GM23338 (cell line): ENCODE results near the gene COL1A1. TPM values are rescaled to one million over a fixed set of nuclear protein-coding genes. Genes with fewer than 3 reads are reported as not detected.

ENCODE experiments used
- ATAC-seq: fragments of 200-7000 bp; cut with Tn5 transposase; 3 replicates; pipeline ENCODE4 v1.9.1; 2020
- DNase-seq: peaks from one replicate; pipeline ENCODE4 v3.0.0-alpha.2; 2015; ENCODE audit warnings: low spot score
- H2AFZ ChIP-seq: fragments of 200-600 bp; sonication (generic); 2 replicates; pipeline ENCODE4 v1.8.0; 2016; ENCODE audit warnings: antibody characterized with exemption, mild to moderate bottlenecking, moderate library complexity
- H3F3A ChIP-seq: fragments of 200-600 bp; sonication (generic); replicated peaks from 2 replicates; pipeline ENCODE4 v1.8.0; 2017; ENCODE audit warnings: antibody characterized with exemption, mixed run types, low read depth
- H3K27ac ChIP-seq: fragments of 200-600 bp; sonication (generic); 2 replicates; pipeline ENCODE4 v1.6.1; 2016; ENCODE audit warnings: low read depth
- H3K27me3 ChIP-seq: fragments of 200-600 bp; sonication (generic); 2 replicates; pipeline ENCODE4 v1.8.0; 2016; ENCODE audit warnings: mild to moderate bottlenecking, mixed run types, moderate library complexity; ENCODE audit not compliant: insufficient read depth
- H3K36me3 ChIP-seq: fragments of 200-600 bp; sonication (generic); 2 replicates; pipeline ENCODE4 v1.8.0; 2016; ENCODE audit warnings: mild to moderate bottlenecking; ENCODE audit not compliant: insufficient read depth
- H3K4me1 ChIP-seq: fragments of 200-600 bp; sonication (generic); 2 replicates; pipeline ENCODE4 v1.8.0; 2016; ENCODE audit warnings: mild to moderate bottlenecking, moderate library complexity; ENCODE audit not compliant: insufficient read depth
- H3K4me2 ChIP-seq: fragments of 200-600 bp; sonication (generic); 2 replicates; pipeline ENCODE4 v1.7.1; 2017; ENCODE audit warnings: mixed run types
- H3K4me3 ChIP-seq: fragments of 200-600 bp; sonication (generic); 2 replicates; pipeline ENCODE4 v1.6.1; 2016; ENCODE audit warnings: mixed run types
- H3K79me2 ChIP-seq: fragments of 200-600 bp; sonication (generic); replicated peaks from 2 replicates; pipeline ENCODE4 v1.8.0; 2017; ENCODE audit warnings: mild to moderate bottlenecking; ENCODE audit not compliant: insufficient read depth
- H3K9me2 ChIP-seq: fragments of 200-600 bp; sonication (generic); 2 replicates; pipeline ENCODE4 v1.8.0; 2017; ENCODE audit not compliant: insufficient read depth
- H4K20me1 ChIP-seq: fragments of 200-600 bp; sonication (generic); replicated peaks from 2 replicates; pipeline ENCODE4 v1.8.0; 2017; ENCODE audit warnings: mild to moderate bottlenecking; ENCODE audit not compliant: insufficient read depth
- H3K27ac Mint-ChIP-seq: 2 replicates; pipeline ENCODE4 v1.8.0; 2020; ENCODE audit warnings: inconsistent platforms, mild to moderate bottlenecking, moderate library complexity, mixed read lengths
- H3K27me3 Mint-ChIP-seq: 3 replicates; pipeline ENCODE4 v1.8.0; 2022; ENCODE audit warnings: low read depth, mild to moderate bottlenecking, moderate library complexity, mixed read lengths, inconsistent platforms; ENCODE audit not compliant: insufficient read depth, poor library complexity
- H3K36me3 Mint-ChIP-seq: 3 replicates; pipeline ENCODE4 v1.8.0; 2021; ENCODE audit warnings: low read depth, mild to moderate bottlenecking, inconsistent platforms, moderate library complexity, mixed read lengths
- H3K4me1 Mint-ChIP-seq: 3 replicates; pipeline ENCODE4 v1.8.0; 2020; ENCODE audit warnings: mild to moderate bottlenecking, inconsistent platforms, mixed read lengths
- H3K4me3 Mint-ChIP-seq: 3 replicates; pipeline ENCODE4 v1.8.0; 2021; ENCODE audit warnings: moderate library complexity, mild to moderate bottlenecking, inconsistent platforms, mixed read lengths
- H3K9me3 Mint-ChIP-seq: 3 replicates; pipeline ENCODE4 v1.8.0; 2020; ENCODE audit warnings: moderate library complexity, mild to moderate bottlenecking, inconsistent platforms, mixed read lengths
- EZH2 ChIP-seq: fragments of 200-600 bp; sonication (generic); IDR thresholded peaks from one replicate; pipeline ENCODE4 v1.8.0; 2017; ENCODE audit warnings: antibody characterized with exemption, mild to moderate bottlenecking, low read depth; ENCODE audit not compliant: unreplicated experiment
- JUNB ChIP-seq: IDR thresholded peaks from one replicate; pipeline ENCODE4 v1.6.1; 2016; ENCODE audit warnings: antibody characterized with exemption; ENCODE audit not compliant: unreplicated experiment
- polyA plus RNA-seq: library from polyadenylated mRNA; unstranded; fragments of >200 nt; fragmentation: Nextera tagmentation; extraction: Ambion mirVana; gene quantifications from 2 replicates; pipeline ENCODE4 v1.2.1, GENCODE V29; 2016
- total RNA-seq: library from RNA; depleted of rRNA; stranded (reverse); fragments of >200 nt; shearing (Covaris generic); gene quantifications from 2 replicates; pipeline ENCODE4 v1.2.3, GENCODE V29; 2014
- TF ChIP-seq, protein P1 (sequence below): IDR thresholded peaks from one replicate; pipeline ENCODE4 v1.6.1; 2018; ENCODE audit warnings: antibody characterized with exemption; ENCODE audit not compliant: unreplicated experiment
- TF ChIP-seq, protein P2 (sequence below): fragments of 250-450 bp; sonication (Bioruptor Pico); IDR thresholded peaks from 2 replicates; pipeline ENCODE4 v1.5.0; 2020; ENCODE audit warnings: mild to moderate bottlenecking, moderate library complexity

COL1A1 gene
- total and polyA plus RNA-seq, 2 experiments from 2014 or later = 21.2 to 34.3 TPM

DNA sequence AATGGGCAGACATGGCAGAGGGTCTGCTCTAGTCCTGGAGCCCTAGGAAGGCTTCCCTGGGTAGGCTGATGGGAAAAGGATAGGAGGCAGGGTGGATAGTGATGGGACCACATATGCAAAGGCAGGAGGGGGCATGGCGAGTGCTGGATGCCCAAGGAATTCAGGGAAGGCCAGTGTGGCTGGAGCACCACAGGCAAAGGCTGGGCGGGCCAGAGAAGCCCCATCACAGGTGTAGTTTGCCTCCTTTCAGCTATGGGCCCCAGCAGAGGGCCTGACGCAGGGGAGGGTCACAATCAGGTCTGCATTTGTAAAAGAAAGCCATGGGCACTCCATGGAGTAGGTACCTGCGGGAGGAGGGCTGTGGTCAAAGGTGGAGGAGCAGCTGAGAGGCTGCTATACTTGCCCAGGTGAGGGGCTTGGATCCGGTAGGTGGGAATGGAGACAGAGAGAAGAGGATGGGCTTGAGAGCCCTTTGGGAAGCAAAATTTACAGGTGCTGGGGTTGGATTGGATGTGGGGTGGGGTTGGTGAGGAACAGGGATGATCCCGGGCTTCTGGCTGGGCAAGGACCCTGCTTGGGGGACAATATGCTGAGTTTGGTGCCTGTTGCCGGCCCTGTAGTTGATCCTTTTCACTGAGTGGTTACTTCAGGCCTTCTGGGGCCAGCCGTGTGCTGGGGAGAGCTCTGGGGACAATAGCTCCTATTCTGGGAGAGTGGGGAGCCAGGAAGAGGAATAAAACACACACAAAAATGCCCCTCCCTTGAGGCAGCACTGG is 6.5 kb upstream of the COL1A1 start:
- no peak overlapping the region for H3K27ac Mint-ChIP-seq
- no peaks in the 10 kb centered on the region for H4K20me1 ChIP-seq
- H3F3A ChIP-seq = 0 out of 2 replicates have a peak, but pooled peaks cover 5% of the 10 kb centered on the region
- no peak overlapping the region for H3K4me3 ChIP-seq
- peaks cover 46% of the 10 kb centered on the region for H3K4me1 ChIP-seq
- TF ChIP-seq EZH2 (no peak), JUNB (no peak)
- TF ChIP-seq, protein P1, sequence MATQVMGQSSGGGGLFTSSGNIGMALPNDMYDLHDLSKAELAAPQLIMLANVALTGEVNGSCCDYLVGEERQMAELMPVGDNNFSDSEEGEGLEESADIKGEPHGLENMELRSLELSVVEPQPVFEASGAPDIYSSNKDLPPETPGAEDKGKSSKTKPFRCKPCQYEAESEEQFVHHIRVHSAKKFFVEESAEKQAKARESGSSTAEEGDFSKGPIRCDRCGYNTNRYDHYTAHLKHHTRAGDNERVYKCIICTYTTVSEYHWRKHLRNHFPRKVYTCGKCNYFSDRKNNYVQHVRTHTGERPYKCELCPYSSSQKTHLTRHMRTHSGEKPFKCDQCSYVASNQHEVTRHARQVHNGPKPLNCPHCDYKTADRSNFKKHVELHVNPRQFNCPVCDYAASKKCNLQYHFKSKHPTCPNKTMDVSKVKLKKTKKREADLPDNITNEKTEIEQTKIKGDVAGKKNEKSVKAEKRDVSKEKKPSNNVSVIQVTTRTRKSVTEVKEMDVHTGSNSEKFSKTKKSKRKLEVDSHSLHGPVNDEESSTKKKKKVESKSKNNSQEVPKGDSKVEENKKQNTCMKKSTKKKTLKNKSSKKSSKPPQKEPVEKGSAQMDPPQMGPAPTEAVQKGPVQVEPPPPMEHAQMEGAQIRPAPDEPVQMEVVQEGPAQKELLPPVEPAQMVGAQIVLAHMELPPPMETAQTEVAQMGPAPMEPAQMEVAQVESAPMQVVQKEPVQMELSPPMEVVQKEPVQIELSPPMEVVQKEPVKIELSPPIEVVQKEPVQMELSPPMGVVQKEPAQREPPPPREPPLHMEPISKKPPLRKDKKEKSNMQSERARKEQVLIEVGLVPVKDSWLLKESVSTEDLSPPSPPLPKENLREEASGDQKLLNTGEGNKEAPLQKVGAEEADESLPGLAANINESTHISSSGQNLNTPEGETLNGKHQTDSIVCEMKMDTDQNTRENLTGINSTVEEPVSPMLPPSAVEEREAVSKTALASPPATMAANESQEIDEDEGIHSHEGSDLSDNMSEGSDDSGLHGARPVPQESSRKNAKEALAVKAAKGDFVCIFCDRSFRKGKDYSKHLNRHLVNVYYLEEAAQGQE = no peak
- TF ChIP-seq, protein P2, sequence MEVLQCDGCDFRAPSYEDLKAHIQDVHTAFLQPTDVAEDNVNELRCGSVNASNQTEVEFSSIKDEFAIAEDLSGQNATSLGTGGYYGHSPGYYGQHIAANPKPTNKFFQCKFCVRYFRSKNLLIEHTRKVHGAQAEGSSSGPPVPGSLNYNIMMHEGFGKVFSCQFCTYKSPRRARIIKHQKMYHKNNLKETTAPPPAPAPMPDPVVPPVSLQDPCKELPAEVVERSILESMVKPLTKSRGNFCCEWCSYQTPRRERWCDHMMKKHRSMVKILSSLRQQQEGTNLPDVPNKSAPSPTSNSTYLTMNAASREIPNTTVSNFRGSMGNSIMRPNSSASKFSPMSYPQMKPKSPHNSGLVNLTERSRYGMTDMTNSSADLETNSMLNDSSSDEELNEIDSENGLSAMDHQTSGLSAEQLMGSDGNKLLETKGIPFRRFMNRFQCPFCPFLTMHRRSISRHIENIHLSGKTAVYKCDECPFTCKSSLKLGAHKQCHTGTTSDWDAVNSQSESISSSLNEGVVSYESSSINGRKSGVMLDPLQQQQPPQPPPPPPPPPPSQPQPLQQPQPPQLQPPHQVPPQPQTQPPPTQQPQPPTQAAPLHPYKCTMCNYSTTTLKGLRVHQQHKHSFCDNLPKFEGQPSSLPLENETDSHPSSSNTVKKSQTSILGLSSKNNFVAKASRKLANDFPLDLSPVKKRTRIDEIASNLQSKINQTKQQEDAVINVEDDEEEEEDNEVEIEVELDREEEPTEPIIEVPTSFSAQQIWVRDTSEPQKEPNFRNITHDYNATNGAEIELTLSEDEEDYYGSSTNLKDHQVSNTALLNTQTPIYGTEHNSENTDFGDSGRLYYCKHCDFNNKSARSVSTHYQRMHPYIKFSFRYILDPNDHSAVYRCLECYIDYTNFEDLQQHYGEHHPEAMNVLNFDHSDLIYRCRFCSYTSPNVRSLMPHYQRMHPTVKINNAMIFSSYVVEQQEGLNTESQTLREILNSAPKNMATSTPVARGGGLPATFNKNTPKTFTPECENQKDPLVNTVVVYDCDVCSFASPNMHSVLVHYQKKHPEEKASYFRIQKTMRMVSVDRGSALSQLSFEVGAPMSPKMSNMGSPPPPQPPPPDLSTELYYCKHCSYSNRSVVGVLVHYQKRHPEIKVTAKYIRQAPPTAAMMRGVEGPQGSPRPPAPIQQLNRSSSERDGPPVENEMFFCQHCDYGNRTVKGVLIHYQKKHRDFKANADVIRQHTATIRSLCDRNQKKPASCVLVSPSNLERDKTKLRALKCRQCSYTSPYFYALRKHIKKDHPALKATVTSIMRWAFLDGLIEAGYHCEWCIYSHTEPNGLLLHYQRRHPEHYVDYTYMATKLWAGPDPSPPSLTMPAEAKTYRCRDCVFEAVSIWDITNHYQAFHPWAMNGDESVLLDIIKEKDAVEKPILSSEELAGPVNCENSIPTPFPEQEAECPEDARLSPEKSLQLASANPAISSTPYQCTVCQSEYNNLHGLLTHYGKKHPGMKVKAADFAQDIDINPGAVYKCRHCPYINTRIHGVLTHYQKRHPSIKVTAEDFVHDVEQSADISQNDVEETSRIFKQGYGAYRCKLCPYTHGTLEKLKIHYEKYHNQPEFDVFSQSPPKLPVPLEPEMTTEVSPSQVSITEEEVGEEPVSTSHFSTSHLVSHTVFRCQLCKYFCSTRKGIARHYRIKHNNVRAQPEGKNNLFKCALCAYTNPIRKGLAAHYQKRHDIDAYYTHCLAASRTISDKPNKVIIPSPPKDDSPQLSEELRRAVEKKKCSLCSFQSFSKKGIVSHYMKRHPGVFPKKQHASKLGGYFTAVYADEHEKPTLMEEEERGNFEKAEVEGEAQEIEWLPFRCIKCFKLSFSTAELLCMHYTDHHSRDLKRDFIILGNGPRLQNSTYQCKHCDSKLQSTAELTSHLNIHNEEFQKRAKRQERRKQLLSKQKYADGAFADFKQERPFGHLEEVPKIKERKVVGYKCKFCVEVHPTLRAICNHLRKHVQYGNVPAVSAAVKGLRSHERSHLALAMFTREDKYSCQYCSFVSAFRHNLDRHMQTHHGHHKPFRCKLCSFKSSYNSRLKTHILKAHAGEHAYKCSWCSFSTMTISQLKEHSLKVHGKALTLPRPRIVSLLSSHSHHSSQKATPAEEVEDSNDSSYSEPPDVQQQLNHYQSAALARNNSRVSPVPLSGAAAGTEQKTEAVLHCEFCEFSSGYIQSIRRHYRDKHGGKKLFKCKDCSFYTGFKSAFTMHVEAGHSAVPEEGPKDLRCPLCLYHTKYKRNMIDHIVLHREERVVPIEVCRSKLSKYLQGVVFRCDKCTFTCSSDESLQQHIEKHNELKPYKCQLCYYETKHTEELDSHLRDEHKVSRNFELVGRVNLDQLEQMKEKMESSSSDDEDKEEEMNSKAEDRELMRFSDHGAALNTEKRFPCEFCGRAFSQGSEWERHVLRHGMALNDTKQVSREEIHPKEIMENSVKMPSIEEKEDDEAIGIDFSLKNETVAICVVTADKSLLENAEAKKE (CRISPR knock-in tag) = 0 out of 2 replicates have a peak, but pooled peaks have one; percentile 16
- no peaks in the 10 kb centered on the region for H3K36me3 ChIP-seq
- peak overlapping the region; percentile 16; the same call in 1 of the 3 replicates for H3K4me3 Mint-ChIP-seq
- no peaks in the 10 kb centered on the region for H3K36me3 Mint-ChIP-seq
- H3K27ac ChIP-seq = no peak overlapping the region
- peaks cover 8% of the 10 kb centered on the region; the same call in 1 of the 2 replicates for H3K27me3 ChIP-seq
- no peaks in the 10 kb centered on the region for H3K9me3 Mint-ChIP-seq
- ATAC-seq (peak; percentile 62), DNase-seq (peak; percentile 42)
- peaks cover 40% of the 10 kb centered on the region for H3K27me3 Mint-ChIP-seq
- H3K9me2 ChIP-seq = no peaks in the 10 kb centered on the region
- peaks cover 72% of the 10 kb centered on the region for H3K4me1 Mint-ChIP-seq
- peak overlapping the region; percentile 67 for H3K4me2 ChIP-seq
- H3K79me2 ChIP-seq = no peaks in the 10 kb centered on the region
- H2AFZ ChIP-seq = peak overlapping the region; percentile 66
